Right cardiac atrium (tissue), 5 donors: Measurements from ENCODE around the gene ACBD4. TPM values are rescaled to one million over a fixed set of nuclear protein-coding genes. Genes with fewer than 3 reads are reported as not detected.

Experiments used
- ATAC-seq, 2 donors: fragments of 200-7000 bp; cut with Tn5 transposase; one replicate each; pipeline versions ENCODE4 v1.8.0 to v1.9.1; 2020; ENCODE audit warnings: moderate library complexity in 2 of 2, mild to moderate bottlenecking in 1 of 2
- DNase-seq, 3 donors: peaks; one replicate each; pipeline ENCODE4 v3.0.0-alpha.2; 2020
- H3K27ac ChIP-seq: one replicate; pipeline ENCODE4 v1.5.1; 2013; ENCODE audit warnings: mild to moderate bottlenecking, low read length, control low read depth, moderate library complexity
- H3K27me3 ChIP-seq: one replicate; pipeline ENCODE4 v1.6.1; 2013; ENCODE audit not compliant: control insufficient read depth, insufficient read depth
- H3K4me1 ChIP-seq: one replicate; pipeline ENCODE4 v1.6.1; 2013; ENCODE audit warnings: low read length; ENCODE audit not compliant: control insufficient read depth, insufficient read depth
- H3K4me3 ChIP-seq: one replicate; pipeline ENCODE4 v1.5.1; 2013; ENCODE audit warnings: low read length, control low read depth
- H3K9me3 ChIP-seq: one replicate; pipeline ENCODE4 v1.6.1; 2013; ENCODE audit warnings: low read length; ENCODE audit not compliant: control insufficient read depth
- WGBS: extraction: QIAGEN DNeasy Blood & Tissue Kit; methylation state at CpG from one replicate; pipeline ENCODE4 v1.1.7; 2013; 5-methylcytosine and 5-hydroxymethylcytosine counted together
- intact Hi-C, 4 donors: fragments of 100-400 bp; cut with DNase I; formaldehyde crosslinking; loops; one replicate each; pipeline versions ENCODE4 v1.11.0 to v1.14.0; 2022 to 2023
- polyA plus RNA-seq: library from polyadenylated mRNA; stranded (reverse); fragments of 200-250 nt; gene quantifications from one replicate; pipeline ENCODE4 v1.2.3, GENCODE V29; 2013
- total RNA-seq, 4 donors: library from RNA; stranded (reverse); fragmentation: NEBNext Ultra II Directional; extraction: Animal tissue kit (Norgen Biotek cat#: 25700); gene quantifications; one replicate each; pipeline ENCODE4 v1.2.1, GENCODE V29; 2021
- donor health status: healthy with polysubstance abuse.
- donor health status: DM: no; HTN: yes; CAD: no.
- donor health status: DM: no; HTN: no; CAD: no.
- donor health status: DM: no; HTN: yes; CAD: no; lungs with severe emphysema.
- donor health status: DM: yes; HTN: yes; CAD: no.

Gene ACBD4
- total and polyA plus RNA-seq, 5 donors, result 11.9 to 14.8 (median 12.3) TPM

DNA sequence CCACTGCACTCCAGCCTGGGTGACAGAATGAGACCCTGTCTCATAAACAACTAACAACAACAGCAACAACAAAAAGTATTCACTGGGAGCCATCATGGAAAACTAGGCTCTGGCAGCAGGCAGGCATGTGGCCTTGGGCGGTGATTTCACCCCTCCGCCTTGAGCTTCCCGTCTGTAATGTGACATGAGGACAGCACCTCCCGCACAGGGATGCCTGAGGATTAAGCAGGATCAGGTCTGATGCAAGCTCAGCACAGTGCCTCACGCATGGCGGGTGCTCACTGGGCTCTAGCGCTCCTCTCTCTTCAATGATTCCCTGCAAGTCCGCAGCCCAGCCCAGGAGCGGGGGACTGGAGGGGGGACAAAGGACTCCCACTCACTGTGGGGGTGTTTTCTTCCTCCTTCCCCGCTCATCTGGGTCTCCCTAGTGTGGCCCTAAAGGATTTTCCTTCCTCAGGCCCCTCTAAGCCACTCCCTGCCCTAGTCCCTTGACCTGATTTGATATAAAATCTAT is 6.0 kb upstream of the ACBD4 start:
- 69% methylated on average over 10 of the region's 10 CpGs for WGBS
- no peak overlapping the region for H3K4me3 ChIP-seq

DNA sequence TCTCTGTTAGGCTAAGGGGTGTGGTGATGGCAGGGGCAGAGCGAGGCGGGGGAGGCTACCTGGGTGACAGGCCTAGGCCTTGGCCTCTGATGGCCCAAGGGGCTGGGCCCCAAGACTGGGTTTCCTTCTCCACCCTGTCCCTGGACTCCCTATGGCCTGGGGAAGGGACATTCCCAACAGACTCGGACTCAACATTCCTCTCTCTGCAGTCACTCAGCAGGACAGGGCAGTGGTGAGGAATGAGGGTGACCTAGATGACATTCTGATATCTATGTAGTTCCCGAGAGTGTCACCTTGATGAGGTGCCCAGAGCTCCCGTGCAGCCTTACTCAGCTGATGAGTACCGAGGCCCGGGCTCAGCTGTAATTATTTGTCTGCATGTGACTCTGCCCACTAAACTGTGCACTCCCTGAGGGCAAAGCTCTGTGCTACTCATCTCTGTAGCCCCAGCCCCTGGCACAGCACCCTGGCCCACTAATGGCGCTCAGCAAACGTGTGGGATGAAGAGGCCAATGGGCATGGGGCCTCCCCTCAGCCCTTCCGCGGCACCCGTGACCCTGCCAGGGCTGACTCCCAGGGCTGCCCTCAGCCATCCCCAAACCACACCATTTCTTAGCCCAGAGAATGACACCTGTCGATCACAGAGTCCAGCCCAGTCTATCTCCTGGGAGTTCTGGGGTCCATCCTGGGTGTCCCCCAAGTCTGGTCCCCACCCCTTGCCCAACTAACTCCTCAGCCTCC is 5.4 kb upstream of the ACBD4 start:
- no peaks in the 10 kb centered on the region for H3K9me3 ChIP-seq
- intact Hi-C loops, result loop anchor here (5.0 to 10.0 kb wide), 3 partner anchors 33 to 215 kb away; partner anchors contain the start of gene GFAP (in 1 of the 4)
- DNase-seq (peak in 2 of 3 donors; percentile 45 to 54), ATAC-seq (no peak)
- no peak overlapping the region for H3K4me3 ChIP-seq
- H3K27me3 ChIP-seq, result no peaks in the 10 kb centered on the region
- H3K4me1 ChIP-seq, result peaks cover 6% of the 10 kb centered on the region
- 63% methylated on average over 13 of the region's 13 CpGs for WGBS
- peak overlapping the region; percentile 50 for H3K27ac ChIP-seq

More for the DNA sequence above, 6.0 kb upstream of the ACBD4 start:
- H3K27ac ChIP-seq, result peak overlapping the region; percentile 50
- ATAC-seq, result no peak
- no peaks in the 10 kb centered on the region for H3K27me3 ChIP-seq
- H3K9me3 ChIP-seq, result no peaks in the 10 kb centered on the region
- peak in 2 of 3 donors; percentile 58 to 69 for DNase-seq
- H3K4me1 ChIP-seq, result peaks cover 6% of the 10 kb centered on the region
- intact Hi-C loops, result loop anchor here in 2 of 4 donors (10.0 kb wide), 2 partner anchors 205 to 215 kb away; partner anchors contain the start of gene GFAP (in 1 of the 2)

DNA sequence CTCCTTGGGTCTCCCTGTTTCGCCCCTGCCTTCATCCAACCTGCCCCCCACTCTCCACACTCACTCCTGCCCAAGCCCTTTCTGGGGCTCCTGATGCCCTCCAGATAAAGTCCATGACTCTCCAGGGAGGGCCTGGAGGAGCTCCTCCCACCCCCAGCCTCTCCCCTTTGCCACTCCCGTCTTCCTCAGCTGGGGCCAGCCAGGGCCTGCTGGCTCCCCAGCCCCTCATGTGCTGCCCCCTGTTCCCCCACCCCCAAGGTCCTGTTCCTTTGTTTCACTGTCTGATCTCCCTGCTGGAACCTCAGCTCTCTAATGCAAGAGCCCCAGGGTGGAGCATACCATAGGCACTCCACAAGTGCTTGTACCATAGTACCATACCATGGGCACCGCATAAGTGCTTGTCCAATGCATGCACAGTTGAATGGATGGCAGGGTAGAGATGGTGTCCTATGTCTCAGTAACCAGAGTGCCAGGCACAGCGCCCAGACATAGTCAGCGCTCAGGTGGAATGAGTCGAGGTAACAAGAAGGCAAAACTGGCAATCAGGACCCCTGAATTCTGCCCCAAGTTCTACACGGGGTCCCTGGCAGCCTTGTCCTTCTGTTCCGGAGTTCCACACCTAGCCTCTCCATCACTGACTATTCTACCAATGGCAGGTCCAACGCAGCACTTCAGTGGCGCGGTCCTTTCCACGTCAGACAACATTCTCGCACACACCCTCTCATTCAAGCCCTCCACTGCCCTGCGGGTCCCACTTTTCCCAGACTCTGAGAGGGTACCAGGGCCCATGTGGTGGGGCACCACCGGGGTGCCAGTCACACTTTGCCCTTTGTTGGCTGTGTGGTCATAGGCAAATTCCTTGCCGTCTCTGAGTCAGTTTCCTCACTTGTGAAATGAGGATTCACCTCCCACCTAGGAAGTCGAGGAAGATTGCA is 4.5 kb upstream of the ACBD4 start:
- Histone ChIP-seq H3K27ac (no peak overlapping the region), H3K4me3 (peak overlapping the region; percentile 94), H3K4me1 (peaks cover 6% of the 10 kb centered on the region), H3K9me3 (no peaks in the 10 kb centered on the region), H3K27me3 (no peaks in the 10 kb centered on the region)
- ATAC-seq (no peak), DNase-seq (peak in 1 of 3 donors; percentile 39)
- intact Hi-C loops, result loop anchor here in 3 of 4 donors (5.0 kb wide), 1 partner anchor 34 kb away; no protein-coding TSS in a partner anchor
- WGBS, result 84% methylated on average over 17 of the region's 17 CpGs

DNA sequence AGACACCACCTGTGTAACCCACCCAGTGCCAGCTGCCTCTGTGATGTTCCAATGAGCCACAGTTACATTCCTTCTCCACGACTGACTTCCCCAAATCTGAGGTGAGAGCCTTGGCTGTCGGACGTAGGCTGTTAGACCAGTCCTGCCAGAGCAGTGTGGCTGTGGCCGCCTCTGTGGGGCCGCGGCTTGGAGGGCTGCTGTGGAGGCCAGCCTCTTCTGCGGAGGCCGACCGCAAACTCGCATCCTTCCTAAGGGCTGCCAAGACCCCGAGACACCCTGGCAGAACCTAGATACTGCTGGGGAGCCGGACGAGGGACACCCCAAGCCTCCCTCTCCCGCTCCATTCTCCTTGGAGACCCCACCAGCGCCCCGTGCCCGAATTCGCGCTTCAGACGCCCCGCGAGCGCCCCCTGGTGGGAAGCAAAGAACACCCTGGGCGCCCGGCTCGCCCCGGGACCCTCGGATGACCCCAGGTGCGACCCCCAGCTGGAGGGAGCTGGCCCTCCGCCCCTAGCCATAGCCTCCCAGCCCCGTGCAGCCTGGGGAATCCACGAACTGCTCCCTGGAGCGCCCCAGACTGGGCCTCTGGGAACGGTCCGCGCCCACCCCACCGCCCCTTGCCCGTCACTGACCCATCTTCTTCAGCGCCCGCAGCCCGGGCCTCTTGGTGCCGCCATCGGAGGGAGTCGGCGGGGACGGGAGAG is 3.7 kb upstream of the ACBD4 start:
- WGBS, result 10% methylated on average over 46 of the region's 46 CpGs
- DNase-seq (peak; percentile 65 to 86 (median 83)), ATAC-seq (no peak)
- H3K27me3 ChIP-seq, result no peaks in the 10 kb centered on the region
- intact Hi-C loops, result loop anchor here in 3 of 4 donors (5.0 kb wide), 1 partner anchor 34 kb away; no protein-coding TSS in a partner anchor
- peak overlapping the region; percentile 48 for H3K27ac ChIP-seq
- peaks cover 6% of the 10 kb centered on the region for H3K4me1 ChIP-seq
- H3K4me3 ChIP-seq, result peak overlapping the region; percentile 94
- H3K9me3 ChIP-seq, result no peaks in the 10 kb centered on the region

DNA sequence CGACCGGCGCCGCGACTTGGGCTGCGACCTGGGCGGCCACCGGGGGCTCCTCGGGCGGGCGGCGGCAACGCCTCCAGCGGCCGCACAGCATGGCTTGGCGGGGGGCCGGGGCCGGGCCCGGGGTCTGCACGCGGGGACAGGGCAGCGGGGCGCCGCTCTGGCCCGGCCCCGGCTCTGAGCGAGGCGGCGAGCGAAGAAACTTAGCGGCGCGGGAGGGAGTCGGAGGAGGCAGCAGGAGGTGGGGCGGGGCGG is 3.2 kb upstream of the ACBD4 start, which contains the start of gene PLCD3:
TSS of gene PLCD3 (minus strand) at position 196 of the 252 bp plus-strand sequence. CDS start at position 91, 105 bp downstream.
- H3K27me3 ChIP-seq, result no peaks in the 10 kb centered on the region
- H3K4me1 ChIP-seq, result peaks cover 6% of the 10 kb centered on the region
- no peaks in the 10 kb centered on the region for H3K9me3 ChIP-seq
- under 1% methylated on average over 36 of the region's 36 CpGs for WGBS
- H3K27ac ChIP-seq, result peak within 1 kb of the TSS; percentile 53
- intact Hi-C loops, result loop anchor here in 3 of 4 donors (5.0 kb wide), 1 partner anchor 35 kb away; no protein-coding TSS in a partner anchor
- peak within 1 kb of the TSS; percentile 94 for H3K4me3 ChIP-seq
- DNase-seq, result no peak
- ATAC-seq, result no peak

DNA sequence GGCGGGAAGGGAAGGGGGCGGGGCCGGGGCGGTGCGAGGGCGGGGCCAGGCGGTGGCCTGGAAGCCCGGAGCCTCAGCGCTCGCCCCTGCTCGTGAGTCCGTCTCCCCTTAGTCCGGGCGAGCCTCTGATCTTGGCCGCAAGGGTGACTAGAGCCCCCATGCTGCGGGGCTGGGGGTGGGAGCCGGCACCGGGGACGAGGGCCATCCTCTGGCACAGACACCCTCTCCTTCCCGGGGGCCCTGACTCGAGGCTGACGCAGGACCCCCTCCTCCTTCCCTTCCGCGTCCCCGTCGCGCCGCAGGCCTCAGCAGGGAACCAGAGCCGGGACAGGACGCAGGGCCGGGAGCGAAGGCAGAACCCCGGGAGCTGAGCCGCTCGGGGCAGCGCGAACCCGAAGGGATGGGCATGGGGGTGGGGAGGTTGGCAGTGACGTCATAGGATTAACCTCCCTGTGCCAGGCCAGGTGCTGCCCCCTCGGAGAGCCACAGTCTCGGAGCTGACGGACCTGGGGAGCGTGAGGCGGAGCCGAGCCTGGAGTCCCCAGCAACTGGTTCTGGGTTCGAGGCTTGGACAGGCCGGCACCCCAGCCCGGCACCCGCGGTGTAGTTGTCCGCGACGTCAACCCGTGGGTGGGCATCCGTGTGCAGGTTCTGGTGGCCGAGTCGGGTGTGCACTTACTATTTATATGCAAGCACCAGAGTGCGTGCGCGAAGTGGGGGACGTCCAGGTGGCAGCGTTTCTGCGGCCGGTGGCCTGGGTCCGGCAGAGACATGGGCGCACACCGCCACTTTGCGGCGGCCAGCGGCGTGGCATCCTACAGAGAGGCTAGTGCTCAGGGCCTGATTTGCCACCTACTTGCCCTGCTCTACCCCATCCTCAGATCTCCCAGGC is 2.7 kb upstream of the ACBD4 start:
- WGBS, result under 1% methylated on average over 71 of the region's 71 CpGs
- intact Hi-C loops, result loop anchor here in 3 of 4 donors (5.0 kb wide), 1 partner anchor 36 kb away; no protein-coding TSS in a partner anchor
- Histone ChIP-seq H3K4me1 (peaks cover 6% of the 10 kb centered on the region), H3K27ac (peak overlapping the region; percentile 53), H3K9me3 (no peaks in the 10 kb centered on the region), H3K4me3 (peak overlapping the region; percentile 94), H3K27me3 (no peaks in the 10 kb centered on the region)
- DNase-seq (peak; percentile 84 to 95 (median 94)), ATAC-seq (peak; percentile 77)

DNA sequence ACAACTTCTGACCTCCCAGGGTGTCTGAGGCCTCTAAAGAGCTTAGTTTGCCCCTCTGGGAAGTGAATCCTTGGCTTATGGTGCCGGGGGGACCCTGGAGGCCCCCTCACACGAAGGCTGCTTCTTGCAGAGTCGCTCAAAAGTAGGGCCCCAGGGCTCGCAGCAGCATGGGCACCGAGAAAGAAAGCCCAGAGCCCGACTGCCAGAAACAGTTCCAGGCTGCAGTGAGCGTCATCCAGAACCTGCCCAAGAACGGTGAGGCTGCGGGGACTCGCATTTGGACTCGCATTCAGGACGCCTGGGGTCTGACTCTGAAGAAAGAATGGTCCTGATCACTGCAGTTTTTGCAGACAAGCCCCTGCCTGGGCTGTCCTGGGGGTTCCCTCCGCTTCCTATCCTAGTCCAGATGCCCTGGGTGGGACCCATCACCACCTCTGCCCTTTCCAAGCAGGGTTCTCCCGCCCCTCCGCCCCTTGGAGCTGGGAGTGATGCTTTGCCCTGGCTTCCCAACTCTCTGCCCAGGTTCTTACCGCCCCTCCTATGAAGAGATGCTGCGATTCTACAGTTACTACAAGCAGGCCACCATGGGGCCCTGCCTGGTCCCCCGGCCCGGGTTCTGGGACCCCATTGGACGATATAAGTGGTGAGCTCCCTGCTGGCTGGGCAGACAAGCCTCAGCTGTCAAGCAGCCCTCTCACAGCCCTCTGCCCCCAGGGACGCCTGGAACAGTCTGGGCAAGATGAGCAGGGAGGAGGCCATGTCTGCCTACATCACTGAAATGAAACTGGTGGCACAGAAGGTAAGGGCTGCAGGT is 698 bp downstream of the ACBD4 start:
- no peaks in the 10 kb centered on the region for H3K4me1 ChIP-seq
- intact Hi-C loops, result loop anchor here in 3 of 4 donors (1.0 to 2.0 kb wide), 4 partner anchors 13 to 63 kb away; partner anchors contain the start of gene HEXIM1 (in 1 of the 3)
- no peak for ATAC-seq
- H3K27me3 ChIP-seq, result no peaks in the 10 kb centered on the region
- H3K4me3 ChIP-seq, result peak overlapping the region; percentile 49
- 57% methylated on average over 21 of the region's 21 CpGs for WGBS
- no peaks in the 10 kb centered on the region for H3K9me3 ChIP-seq
- H3K27ac ChIP-seq, result peak overlapping the region; percentile 54
- DNase-seq, result peak in 2 of 3 donors; percentile 61 to 62

DNA sequence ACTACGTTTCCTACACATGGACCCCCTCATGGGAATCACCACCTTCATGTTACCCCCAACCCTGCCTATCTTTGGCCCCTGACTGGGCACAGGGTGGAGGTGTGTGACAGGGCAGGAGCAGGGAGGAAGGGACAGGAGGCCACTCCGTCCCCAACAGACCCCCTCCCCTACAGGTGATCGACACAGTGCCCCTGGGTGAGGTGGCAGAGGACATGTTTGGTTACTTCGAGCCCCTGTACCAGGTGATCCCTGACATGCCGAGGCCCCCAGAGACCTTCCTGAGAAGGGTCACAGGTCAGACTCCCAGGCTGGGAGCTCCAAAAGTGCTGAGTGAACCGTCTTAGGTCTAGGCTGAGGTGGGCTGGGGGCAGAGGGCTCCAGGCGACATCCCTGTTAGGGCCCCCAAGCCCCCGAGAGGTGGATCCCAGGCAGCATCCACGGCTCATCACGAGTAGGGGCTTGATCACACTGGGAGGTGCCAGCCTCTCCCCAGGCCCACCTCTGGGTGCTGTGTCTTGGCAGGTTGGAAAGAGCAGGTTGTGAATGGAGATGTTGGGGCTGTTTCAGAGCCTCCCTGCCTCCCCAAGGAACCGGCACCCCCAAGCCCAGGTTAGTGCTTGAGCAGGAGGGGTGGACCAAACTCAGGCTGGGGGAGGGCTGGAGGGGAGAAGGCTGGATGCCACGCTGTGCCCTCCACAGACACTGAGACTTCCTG is 1.5 kb downstream of the ACBD4 start:
- H3K4me1 ChIP-seq, result no peaks in the 10 kb centered on the region
- H3K4me3 ChIP-seq, result no peak overlapping the region
- ATAC-seq (no peak), DNase-seq (peak in 1 of 3 donors; percentile 55)
- H3K27ac ChIP-seq, result no peak overlapping the region
- H3K9me3 ChIP-seq, result no peaks in the 10 kb centered on the region
- WGBS, result 86% methylated on average over 12 of the region's 12 CpGs
- intact Hi-C loops, result loop anchor here in 2 of 4 donors (2.0 kb wide), 2 partner anchors 60 to 62 kb away; no protein-coding TSS in a partner anchor
- no peaks in the 10 kb centered on the region for H3K27me3 ChIP-seq
